Retina (tissue), 1 donor: ENCODE results near the gene ZZZ3.
"Not testable (repeated sequence)": the region's sequence is repeated elsewhere in the genome, so short reads cannot be mapped to it uniquely, and the experiment has no call there.

Experiments used
- DNase-seq: peaks from one replicate; pipeline ENCODE4 v3.0.0-alpha.2; 2016

The ZZZ3 gene

GRCh38 chr1:77668924-77669449 lies 13.5 kb downstream of the ZZZ3 start:
- DNase-seq = no peak

GRCh38 chr1:77664939-77665516 lies 17.4 kb downstream of the ZZZ3 start:
- DNase-seq = peak; percentile 18

GRCh38 chr1:77661696-77662095 lies 20.8 kb downstream of the ZZZ3 start:
- no peak for DNase-seq

- DNase-seq = no peak
Measured at GRCh38 chr1:77659879-77660593, 22.4 kb downstream of the ZZZ3 start.

GRCh38 chr1:77658271-77658670 lies 24.2 kb downstream of the ZZZ3 start:
- no peak for DNase-seq

GRCh38 chr1:77655431-77655974 lies 27.0 kb downstream of the ZZZ3 start:
- no peak for DNase-seq

- DNase-seq = no peak
Measured at GRCh38 chr1:77652970-77653516, 29.4 kb downstream of the ZZZ3 start.

GRCh38 chr1:77652268-77652667 lies 30.2 kb downstream of the ZZZ3 start:
- no peak for DNase-seq

GRCh38 chr1:77649127-77649526 lies 33.3 kb downstream of the ZZZ3 start:
- DNase-seq = no peak

- not testable (repeated sequence) for DNase-seq
Measured at GRCh38 chr1:77646224-77646623, 36.2 kb downstream of the ZZZ3 start.

GRCh38 chr1:77643456-77643855 lies 39.0 kb downstream of the ZZZ3 start:
- DNase-seq = no peak

- no peak for DNase-seq
Measured at GRCh38 chr1:77642941-77643340, 39.5 kb downstream of the ZZZ3 start.

- no peak for DNase-seq
Measured at GRCh38 chr1:77642196-77642595, 40.3 kb downstream of the ZZZ3 start.

- DNase-seq = no peak
Measured at GRCh38 chr1:77639557-77640069, 42.8 kb downstream of the ZZZ3 start.

GRCh38 chr1:77639056-77639455 lies 43.4 kb downstream of the ZZZ3 start:
- DNase-seq = no peak

- no peak for DNase-seq
Measured at GRCh38 chr1:77636864-77637263, 45.6 kb downstream of the ZZZ3 start.
